Measurements from ENCODE around the gene UMAD1. TPM values are rescaled to one million over a fixed set of nuclear protein-coding genes. Genes with fewer than 3 reads are reported as not detected.

UMAD1 gene
- total RNA-seq, 1 experiment from 2014 or later, result 25.1 TPM

DNA sequence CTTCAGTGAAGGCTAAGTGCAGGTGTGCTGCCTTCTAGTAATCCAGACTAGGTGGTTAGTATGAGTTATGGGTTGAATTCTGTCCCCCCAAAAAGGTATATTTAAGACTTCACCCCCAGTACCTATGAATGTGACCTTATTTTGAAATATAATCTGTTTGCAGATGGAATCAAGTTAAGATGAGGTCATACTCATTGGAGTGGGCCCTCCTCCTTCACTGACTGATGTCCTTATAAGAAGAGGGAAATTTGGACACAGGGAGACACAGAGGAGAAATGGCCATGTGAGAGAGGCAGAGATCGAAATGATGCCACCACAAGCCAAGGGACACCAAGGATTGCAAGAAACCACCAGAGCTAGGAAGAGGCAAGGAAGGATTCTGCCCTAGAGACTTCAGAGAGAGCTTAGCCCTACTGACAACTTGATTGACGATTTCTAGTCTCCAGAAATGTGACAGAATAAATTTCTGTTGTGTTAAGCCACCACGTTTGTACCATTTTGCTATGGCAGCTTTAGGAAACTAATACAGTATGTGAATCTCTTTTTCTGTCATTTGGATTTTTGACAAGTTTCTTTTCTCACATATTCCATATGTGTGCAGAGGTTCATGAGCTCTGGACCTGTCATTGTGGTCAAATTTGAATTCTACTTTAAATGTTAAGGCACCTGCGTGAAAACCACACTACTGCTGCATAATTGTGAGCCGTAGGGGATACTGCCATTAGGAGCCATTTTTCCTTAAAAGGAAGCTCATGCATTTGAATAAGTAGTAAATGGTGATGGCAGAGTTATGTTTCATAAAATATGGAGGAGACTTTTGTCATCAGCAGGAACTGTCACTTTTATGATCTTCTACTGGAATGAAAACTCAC lies 80.4 kb downstream of the UMAD1 start:
- no peak for DNase-seq (ENCODE audit: low read depth)

DNA sequence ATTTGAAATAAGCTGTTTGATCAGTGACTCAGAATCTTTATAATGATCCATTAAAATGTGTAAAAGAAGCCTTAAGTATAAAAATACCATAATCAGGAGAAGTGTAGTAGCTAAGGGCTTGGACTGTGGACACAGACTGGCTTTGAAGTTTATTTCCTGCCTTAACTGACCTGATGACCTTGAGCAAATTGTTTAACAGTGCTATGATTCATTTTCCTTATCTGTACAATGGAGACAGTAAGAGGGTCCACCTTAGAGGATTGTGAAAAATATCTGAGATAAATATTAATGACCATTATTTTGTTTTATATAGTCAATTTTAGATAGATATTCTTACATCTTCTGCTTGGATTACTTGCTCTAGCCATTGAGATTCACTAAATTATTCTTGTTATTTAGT lies 91.2 kb downstream of the UMAD1 start:
- no peak for DNase-seq (ENCODE audit: low read depth)

DNA sequence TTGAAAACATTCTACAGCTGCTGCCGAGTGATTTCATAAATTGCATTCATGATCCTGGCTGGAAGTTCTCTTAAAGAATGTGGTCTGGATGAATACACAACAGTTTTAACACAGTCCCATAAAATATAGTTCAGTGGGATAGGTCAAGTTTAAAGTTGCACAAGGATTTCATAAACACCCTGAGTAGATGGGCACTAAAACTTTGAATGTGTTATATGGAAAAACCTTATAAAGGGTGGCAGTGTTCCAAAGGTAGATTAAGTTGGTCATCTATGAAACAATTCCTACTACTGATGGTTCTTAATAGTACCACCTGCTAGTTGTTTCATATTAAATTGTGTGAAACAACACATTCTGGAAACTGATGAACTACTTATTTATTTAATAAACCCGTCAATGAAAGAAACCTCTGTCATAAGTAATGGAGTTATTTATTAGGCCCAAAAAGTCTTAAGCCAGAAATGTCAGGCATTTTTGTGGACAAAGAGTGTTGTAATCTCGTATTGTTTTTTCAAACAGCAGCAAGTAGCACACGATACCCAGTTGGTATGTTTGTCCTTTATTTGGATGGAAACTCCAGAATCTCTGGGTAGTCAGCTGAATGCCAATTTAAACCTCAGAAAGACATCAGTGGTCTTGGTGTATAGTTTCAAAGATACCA lies 92.2 kb downstream of the UMAD1 start:
- DNase-seq (ENCODE audit: low read depth), result peak; percentile 85

DNA sequence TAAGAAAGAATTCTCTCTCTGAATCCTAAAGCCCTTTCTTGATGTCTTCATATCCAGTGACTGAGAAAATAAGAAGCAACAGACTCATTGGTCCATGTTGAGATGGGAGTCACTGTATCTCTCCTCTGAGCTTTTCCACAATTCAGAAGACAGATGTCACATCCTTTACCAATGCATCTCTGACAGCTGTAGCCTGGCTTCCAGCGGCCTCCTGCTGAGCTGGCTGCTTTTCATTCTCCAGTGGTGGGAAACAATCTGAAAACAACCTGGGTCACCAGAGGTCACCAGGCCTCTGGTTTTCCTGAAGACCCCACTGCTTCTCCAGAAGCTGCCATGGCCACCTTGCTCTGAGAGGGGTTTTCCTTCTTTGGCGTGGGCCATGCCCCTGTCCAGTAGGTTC lies 96.1 kb downstream of the UMAD1 start:
- peak; percentile 63 for DNase-seq (ENCODE audit: low read depth)

DNA sequence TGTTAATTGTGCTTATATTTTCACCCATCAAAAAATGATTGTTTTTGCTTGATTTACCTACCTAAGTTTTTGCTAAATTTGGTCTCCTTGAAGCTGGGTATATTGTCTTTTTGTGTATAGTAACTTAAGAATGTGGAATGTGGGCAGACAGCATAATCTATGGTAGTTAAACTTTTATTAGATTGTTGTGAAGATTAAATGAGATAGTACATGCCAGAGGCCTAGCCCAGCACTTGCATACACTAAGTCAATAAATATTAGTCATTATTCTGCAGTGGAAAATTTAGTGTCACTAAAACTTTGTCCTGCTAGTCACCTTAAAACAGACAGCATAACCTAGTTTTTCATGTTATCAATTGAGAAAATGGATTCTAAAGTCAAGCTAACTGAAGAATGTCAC lies 97.1 kb downstream of the UMAD1 start:
- DNase-seq (ENCODE audit: low read depth), result no peak

DNA sequence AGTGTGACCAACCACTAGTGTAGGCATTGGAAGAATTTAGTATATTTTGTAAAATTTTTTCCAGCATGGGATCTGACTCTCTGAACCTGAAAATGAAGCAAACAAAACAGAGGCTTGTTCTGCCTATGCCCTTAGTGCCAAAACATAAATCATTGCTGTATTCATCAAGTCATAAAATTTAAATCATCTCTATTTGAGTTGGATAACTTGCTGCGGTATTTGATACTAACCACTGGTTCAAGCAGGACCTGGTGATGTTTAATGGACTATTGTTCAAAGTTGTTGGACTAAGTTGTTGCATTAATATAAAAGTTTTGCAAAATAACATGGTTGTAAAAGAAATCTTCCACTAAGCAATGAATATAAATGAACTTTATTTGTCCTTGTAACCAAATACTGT lies 97.6 kb downstream of the UMAD1 start:
- DNase-seq (ENCODE audit: low read depth), result no peak

DNA sequence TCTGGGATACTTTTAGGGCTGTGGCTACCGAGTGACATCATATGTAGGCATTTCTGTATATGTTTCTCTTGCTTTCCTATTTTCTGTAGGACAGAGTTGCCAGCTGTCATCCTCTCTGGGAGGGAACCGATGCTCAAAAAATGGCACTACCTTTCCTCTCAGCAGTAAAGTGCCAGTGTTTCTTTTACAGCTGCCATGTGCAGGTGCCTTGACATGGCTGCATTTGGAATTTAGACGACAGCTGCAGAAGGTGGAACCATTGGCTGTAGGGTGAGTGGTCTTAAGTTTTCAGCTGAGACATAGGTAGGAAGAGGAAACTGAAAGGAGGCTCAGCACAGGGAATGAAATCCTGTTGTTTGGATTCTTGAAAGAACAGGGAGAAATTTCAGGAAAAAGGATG lies 98.1 kb downstream of the UMAD1 start:
- DNase-seq (ENCODE audit: low read depth), result no peak

DNA sequence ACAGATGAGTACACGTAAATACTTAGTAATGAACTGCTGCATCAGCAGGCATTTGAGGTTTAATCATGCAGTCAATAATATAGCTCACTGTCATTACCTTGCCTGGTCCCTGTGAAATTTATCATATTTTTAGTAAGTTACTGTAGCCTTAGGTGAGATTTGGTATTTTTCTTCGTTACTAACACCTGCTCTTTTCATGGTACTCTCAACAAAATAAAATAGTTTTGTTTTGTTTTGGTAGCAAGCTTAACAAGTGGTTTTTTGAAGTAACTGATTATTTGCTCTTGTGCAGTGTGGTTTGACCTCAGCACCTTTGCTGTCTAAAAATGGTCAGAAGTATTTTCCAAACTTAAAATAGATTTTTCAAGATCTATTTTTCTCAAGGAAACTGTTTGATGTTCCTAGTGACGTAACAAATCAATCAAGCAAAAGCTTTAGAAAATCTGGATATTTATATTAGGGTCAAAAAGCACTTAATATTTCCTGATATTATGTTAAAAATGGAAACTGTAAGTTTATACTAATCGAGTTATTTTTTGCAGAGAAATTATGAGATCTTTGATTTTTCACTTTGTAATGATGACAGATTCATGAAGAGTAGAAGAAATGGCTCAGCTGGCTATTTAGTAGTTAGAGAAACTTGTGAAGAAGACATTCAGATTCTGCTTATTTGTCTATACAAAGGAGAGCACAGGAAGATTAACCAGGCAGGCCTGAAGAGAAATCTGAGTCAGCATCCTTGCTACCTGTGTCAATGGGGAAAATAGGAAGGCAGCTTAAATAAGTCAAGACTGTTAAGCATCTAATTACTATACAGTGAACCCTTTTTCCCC lies 98.9 kb downstream of the UMAD1 start:
- no peak for DNase-seq (ENCODE audit: low read depth)

DNA sequence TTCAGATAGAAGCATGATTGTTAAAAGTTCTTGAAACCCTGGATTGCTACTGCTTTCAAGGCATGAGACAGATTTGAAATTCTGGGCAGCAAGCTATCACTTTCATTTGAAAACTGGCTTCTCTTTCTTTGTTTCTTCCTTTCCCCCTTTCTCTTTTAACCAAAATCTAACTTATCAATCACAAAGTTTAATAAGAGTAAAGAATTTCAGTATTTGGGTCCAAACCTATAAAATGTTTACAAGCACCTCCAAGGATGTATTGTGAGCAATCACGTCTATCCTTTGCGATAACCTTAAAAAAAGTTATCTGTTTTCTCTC lies 99.4 kb downstream of the UMAD1 start:
- no peak for DNase-seq (ENCODE audit: low read depth)

DNA sequence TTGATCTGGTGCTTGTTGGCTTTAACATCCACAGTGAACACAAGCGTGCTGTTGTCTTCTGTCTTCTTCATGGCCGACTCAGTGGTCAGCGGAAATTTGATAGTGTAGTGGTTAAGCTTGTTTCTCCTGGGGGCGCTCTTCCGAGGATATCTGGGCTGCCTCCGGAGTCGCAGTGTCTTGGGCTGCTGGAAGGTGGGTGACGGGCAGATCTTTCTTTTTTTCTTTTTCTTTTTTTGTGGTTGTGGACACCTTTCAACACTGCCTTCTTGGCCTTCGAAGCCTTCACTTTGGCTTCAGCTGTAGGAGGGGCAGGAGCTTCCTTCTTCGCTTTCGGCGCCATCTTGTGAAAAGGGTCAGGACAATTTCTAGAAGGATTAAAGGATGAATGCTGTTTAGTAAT lies 101.7 kb downstream of the UMAD1 start:
- DNase-seq (ENCODE audit: low read depth), result peak; percentile 12

DNA sequence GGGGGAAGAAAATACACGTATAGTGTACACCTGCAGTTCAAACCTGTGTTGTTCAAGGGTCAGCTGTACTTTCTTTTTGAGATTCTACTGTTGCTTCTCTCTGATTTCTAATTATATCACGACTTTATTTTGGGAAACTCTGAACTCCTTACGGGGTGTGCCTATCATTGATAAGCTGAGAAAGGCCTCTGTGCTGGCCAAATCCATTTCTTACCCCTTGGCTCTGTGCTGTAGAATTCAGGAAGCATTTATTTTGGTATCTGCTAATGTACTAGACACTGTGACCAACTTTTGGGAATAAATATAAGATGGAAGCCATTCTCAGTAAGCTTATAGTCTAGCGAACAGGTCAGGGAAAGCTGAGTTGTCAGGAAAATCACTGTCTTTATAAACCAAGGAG lies 104.7 kb downstream of the UMAD1 start:
- no peak for DNase-seq (ENCODE audit: low read depth)

DNA sequence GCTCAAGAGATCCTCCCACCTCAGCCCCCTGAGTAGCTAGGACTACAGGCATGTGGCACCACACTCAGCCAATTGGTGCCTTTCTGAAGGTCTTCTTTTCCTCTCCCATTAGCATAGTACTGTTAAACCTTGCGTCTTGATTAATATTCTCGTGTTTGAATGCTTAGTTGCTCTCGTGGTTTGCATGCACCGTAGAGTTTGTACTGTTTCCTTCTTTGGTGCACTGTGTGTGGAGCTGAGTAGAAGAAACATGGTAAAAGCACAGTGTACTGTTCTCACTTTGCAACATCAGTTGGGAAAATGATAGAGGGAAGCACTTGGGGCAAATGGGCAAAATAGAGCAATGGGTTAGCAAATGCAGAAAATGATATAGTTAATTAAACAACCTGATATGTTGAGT lies 105.4 kb downstream of the UMAD1 start:
- DNase-seq (ENCODE audit: low read depth), result no peak

DNA sequence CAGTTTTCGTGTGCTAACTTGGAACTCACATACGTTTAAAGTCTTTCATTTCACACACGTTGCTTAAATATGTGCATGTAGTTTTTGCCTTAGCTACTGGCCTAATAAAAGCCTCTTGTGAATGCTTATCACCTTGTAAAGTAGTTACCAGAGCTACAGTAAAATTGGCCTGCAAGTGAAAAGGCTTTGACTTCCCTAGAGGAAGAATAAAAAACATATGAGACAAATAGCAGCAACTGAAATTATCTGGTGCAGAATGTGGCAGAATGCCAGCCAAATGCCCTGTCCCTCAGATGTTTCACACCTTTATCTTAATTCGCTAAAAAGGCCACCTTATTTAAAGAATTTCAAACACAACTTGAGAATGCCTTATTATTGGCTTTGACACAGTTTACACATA lies 105.9 kb downstream of the UMAD1 start:
- no peak for DNase-seq (ENCODE audit: low read depth)

DNA sequence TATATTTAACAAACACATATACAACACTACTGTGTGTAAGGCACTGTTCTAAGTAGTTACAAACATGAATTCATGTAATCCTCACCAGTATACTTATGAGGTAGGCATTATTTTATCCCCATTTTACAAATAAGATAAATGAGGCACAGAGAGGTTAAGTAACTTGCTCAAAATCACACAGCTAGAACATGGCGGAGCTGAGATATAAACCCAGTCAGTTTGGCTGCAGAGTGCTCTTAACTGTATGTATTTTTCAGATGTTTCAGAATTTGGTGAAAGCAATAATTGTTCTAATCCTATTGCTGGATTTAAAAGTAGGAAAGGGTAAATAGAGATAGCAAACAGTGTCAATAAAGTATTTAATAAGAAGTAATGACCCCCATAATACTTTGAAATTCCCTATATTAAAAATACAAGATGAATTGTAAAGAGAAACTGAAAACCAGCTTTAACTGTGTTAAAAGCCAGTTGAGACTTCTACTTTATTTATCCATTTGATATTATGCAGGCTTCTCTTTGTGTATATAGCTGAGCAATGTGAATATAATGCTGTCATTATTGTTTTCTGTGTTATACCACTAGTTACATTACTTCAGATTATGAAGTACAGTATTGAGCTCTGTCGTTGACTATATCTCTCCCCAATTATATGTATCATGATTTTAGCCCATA lies 110.2 kb downstream of the UMAD1 start:
- DNase-seq (ENCODE audit: low read depth), result no peak

DNA sequence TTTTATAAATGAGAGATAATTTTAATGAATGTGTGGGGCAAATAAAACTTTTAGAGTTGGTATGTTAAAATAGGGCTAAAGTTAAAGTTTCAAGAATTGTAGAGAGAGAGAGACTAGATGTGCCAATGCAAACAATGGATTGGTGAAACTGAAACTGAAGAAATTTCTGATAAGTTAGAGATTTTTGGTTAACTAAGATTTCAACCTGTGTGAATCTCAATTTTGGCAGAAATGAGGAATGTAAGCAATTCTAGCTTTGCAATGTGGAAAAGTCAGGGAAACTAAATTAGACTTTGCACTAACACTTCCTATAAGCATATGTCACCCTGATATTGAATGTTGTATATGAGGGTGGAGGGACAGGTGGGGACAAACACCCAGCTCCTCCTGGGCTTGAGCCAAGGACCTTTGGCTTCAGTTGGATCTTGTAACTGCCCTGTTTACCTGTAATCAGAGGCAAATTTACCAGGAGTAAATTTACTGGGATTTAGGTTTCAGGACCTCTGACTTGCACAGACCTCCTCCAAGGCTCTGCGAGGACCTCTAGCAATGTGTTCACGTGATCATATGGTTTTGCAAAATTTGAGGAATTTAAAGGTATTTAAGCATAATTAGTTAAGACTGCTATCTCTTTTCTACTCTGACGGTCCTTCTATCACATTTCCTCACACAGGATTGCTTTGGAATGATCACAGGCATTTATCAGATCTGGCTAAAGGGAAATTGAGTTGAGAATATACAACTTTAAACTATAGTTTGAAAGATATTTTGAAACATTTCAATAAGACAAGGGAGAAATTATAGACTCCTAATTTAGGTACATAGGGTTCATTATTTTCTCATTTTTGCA lies 110.9 kb downstream of the UMAD1 start:
- no peak for DNase-seq (ENCODE audit: low read depth)

DNA sequence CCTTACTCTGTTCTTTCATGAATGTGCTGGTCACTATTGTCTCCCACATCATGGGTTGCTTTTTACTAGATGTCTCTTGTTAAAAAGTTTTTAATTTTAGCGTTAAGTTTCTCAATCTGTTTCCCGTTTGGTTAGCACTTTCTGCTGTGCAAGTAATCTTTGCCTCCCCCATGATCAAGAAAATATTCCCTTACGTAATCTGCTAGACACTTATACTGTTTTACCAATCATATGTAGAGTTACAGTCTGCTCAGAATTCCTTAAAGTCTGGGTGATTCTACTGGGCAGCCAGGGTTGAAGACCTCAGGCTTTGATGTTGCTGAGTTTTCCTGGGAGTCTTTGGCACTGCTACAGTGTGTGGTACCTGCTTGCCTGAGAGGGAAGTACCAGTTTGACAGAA lies 116.0 kb downstream of the UMAD1 start:
- no peak for DNase-seq (ENCODE audit: low read depth)

DNA sequence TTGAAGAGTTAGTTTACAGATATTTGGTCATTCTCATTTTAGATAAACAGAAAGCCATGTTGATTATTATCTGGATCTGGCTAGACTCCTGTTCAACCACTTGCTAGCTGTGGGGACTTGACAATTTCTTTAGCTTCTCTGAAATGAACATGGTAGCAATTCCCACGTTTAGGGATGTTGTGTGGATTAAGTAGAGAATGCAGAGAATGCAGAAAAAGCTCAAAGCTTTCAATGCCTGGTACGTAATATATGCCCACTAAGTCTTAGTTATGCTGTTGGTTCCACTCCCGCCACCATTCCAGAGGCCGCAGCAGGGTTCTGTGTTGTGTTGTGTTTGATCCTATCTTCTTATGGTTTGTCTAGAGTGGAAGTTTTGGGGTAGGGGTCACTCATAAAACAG lies 117.0 kb downstream of the UMAD1 start:
- DNase-seq (ENCODE audit: low read depth), result no peak

DNA sequence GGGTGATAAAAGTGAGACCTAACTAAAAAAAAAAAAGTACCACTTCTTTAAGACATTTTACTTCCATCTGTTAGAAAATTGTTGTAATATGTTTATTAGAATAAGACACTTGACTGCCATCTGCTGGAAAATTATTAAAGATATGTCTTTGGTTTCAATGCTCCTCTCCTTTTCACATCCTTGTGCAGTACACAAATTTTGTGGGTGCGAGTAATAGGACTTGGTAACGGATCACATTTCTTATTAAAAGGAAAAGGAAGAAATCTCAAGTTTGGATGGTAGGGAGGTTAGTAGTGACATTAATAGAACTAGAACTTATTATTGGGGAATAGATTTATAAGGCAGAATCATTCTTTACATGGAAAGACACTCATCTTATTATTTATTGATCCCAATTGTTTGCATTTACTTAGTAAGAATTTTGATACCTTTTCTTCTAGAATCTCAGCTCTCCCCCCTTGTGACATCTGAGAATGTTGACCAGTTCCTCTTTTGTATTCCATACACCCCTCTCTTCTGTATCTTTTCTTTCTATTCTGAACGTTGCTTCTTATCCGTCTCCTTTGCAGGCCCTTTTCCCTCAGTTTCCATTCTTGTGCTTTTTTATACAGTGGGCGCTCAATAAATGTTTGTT lies 120.9 kb downstream of the UMAD1 start:
- peak; percentile 86 for DNase-seq (ENCODE audit: low read depth)

DNA sequence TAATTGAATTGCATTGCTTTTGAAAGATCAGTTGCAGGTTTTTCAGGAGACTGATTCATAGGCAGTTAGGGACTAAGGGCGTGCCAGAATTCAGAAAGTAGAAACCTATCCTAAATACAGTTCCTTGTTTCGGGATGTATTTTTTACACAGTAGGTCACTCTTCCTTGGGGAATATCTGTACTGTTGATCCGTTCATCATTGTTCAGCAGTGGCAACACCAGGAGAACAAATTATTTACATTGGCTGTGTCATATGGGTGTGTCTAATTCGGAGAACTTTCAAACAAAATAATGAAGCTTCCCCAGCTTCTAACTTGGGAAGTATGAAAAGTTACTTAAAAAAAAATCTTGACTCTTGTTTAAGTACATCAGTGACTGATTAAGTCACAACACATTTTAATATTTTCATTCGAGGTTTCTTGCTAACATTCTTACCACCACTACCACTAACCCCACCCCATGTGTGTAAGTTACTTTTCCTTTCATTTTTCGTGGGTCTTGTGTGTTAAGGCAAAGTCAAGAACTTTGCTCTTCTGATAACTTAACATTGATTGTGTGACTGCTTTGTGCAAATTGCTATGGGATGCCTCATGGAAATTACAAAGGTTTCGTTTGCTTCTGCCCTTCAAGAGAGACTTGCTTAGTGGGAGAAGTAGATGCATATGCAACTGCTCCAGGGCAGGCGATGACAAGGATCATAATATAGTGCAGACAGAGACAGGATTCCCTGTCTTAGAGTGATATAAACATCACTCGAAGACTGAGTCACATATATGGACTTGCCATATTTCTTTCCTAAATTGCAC lies 121.6 kb downstream of the UMAD1 start:
- DNase-seq (ENCODE audit: low read depth), result peak; percentile 52
